ENCODE data around the gene RABGEF1.
"Not testable (repeated sequence)": the region's sequence is repeated elsewhere in the genome, so short reads cannot be mapped to it uniquely, and the experiment has no call there.

DNA sequence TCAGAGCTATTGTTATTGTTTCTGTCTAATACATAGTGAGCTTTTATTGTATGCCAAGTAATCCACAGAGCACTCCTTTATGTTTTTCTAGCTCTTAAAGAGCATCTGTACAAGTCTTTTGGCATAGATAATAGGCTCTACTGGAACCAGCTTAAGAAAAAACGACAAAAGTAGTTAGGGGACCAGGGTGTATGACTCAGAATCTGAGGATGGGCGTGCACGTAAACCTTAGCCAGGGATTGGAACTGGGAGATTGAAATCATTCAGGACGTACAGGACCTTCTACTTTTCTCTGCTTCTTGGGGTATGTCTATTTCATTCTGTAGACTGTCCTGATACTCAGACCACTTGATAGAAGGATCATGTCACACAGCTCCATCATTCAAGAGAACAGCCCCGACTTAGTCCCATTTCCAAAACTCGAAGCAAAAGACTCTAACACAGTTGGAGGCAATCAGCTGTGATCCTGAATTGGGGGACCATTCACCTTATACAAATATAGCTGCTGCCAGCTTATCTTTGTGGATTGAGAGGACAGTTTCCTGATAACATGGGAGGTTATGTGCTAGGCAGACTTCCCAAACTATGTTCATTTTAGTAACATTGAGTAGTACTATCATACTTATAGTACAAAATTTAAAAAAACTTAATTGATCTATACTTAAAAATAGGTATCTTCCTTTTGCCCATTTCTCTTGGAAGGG lies 24.9 kb downstream of the RABGEF1 start:
- TF ChIP-seq, protein P1, sequence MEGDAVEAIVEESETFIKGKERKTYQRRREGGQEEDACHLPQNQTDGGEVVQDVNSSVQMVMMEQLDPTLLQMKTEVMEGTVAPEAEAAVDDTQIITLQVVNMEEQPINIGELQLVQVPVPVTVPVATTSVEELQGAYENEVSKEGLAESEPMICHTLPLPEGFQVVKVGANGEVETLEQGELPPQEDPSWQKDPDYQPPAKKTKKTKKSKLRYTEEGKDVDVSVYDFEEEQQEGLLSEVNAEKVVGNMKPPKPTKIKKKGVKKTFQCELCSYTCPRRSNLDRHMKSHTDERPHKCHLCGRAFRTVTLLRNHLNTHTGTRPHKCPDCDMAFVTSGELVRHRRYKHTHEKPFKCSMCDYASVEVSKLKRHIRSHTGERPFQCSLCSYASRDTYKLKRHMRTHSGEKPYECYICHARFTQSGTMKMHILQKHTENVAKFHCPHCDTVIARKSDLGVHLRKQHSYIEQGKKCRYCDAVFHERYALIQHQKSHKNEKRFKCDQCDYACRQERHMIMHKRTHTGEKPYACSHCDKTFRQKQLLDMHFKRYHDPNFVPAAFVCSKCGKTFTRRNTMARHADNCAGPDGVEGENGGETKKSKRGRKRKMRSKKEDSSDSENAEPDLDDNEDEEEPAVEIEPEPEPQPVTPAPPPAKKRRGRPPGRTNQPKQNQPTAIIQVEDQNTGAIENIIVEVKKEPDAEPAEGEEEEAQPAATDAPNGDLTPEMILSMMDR (IDR thresholded peaks at IDR 0.05): not testable (repeated sequence)
- TF ChIP-seq EZH2, EZH2phosphoT487 (IDR thresholded peaks at IDR 0.05): not testable (repeated sequence)

Measured in neural progenitor cell (in vitro differentiated cells).